Measurements from ENCODE around the gene FASTK. TPM values are rescaled to one million over a fixed set of nuclear protein-coding genes. Genes with fewer than 3 reads are reported as not detected.

The FASTK gene
- total RNA-seq, 1 donor from 2014 or later, result 89.8 TPM

- TF ChIP-seq CTCF (conservative IDR thresholded peaks at IDR 0.05; ENCODE audit: low read depth, low read length), result no peak
- H3K4me3 ChIP-seq (ENCODE audit: low read depth, low read length), result no peak overlapping the region
Observed at GRCh38 chr7:151107882-151108281, 27.3 kb upstream of the FASTK start.

GRCh38 chr7:151104411-151105235, 24.0 kb upstream of the FASTK start:
- DNase-seq (ENCODE audit: low read depth), result no peak
- no peak overlapping the region for H3K4me3 ChIP-seq (ENCODE audit: low read depth, low read length)

More at GRCh38 chr7:151107882-151108281, 27.3 kb upstream of the FASTK start:
- DNase-seq (ENCODE audit: low read depth), result no peak

GRCh38 chr7:151103973-151104372, 23.4 kb upstream of the FASTK start:
- DNase-seq (ENCODE audit: low read depth), result no peak
- H3K4me3 ChIP-seq (ENCODE audit: low read depth, low read length), result no peak overlapping the region
- TF ChIP-seq CTCF (conservative IDR thresholded peaks at IDR 0.05; ENCODE audit: low read depth, low read length), result no peak

More at GRCh38 chr7:151104411-151105235, 24.0 kb upstream of the FASTK start:
- no peak for TF ChIP-seq CTCF (conservative IDR thresholded peaks at IDR 0.05; ENCODE audit: low read depth, low read length)

- no peak for DNase-seq (ENCODE audit: low read depth)
- no peak for TF ChIP-seq CTCF (conservative IDR thresholded peaks at IDR 0.05; ENCODE audit: low read depth, low read length)
Observed at GRCh38 chr7:151102991-151103390, 22.4 kb upstream of the FASTK start.

GRCh38 chr7:151101621-151102396, 21.2 kb upstream of the FASTK start:
- no peak for TF ChIP-seq CTCF (conservative IDR thresholded peaks at IDR 0.05; ENCODE audit: low read depth, low read length)
- no peak overlapping the region for H3K4me3 ChIP-seq (ENCODE audit: low read depth, low read length)
- no peak for DNase-seq (ENCODE audit: low read depth)

More at GRCh38 chr7:151102991-151103390, 22.4 kb upstream of the FASTK start:
- no peak overlapping the region for H3K4me3 ChIP-seq (ENCODE audit: low read depth, low read length)

GRCh38 chr7:151100921-151101320, 20.3 kb upstream of the FASTK start:
- no peak overlapping the region for H3K4me3 ChIP-seq (ENCODE audit: low read depth, low read length)
- TF ChIP-seq CTCF (conservative IDR thresholded peaks at IDR 0.05; ENCODE audit: low read depth, low read length), result no peak
- DNase-seq (ENCODE audit: low read depth), result no peak
